Central memory CD8-positive, alpha-beta T cell (primary cell): ENCODE results near the gene WNT7B.

Experiments used
- ATAC-seq: fragments of 150-1000 bp; cut with Tn5 transposase; replicated peaks from 2 replicates; pipeline ENCODE4 v1.10.0; 2022; ENCODE audit warnings: mild to moderate bottlenecking, moderate FRiP score, moderate number of reproducible peaks; ENCODE audit not compliant: poor library complexity, severe bottlenecking; ENCODE audit errors: extremely low read depth
- DNase-seq, 2 donors: peaks; one replicate each; pipeline ENCODE4 v3.0.0; 2021; ENCODE audit warnings: low spot score in 2 of 2
- H3K27ac Mint-ChIP-seq: one replicate; pipeline ENCODE4 v1.8.0; 2022; ENCODE audit warnings: low read depth, mild to moderate bottlenecking, moderate library complexity, mixed read lengths
- H3K27me3 Mint-ChIP-seq: one replicate; pipeline ENCODE4 v1.8.0; 2022; ENCODE audit warnings: mixed read lengths
- H3K36me3 Mint-ChIP-seq: one replicate; pipeline ENCODE4 v1.8.0; 2022; ENCODE audit warnings: mild to moderate bottlenecking, moderate library complexity, mixed read lengths; ENCODE audit not compliant: insufficient read depth
- H3K4me1 Mint-ChIP-seq: one replicate; pipeline ENCODE4 v1.8.0; 2022; ENCODE audit warnings: mixed read lengths
- H3K4me3 Mint-ChIP-seq: one replicate; pipeline ENCODE4 v1.8.0; 2022; ENCODE audit warnings: mild to moderate bottlenecking, moderate library complexity, mixed read lengths
- H3K9me3 Mint-ChIP-seq: one replicate; pipeline ENCODE4 v1.8.0; 2022; ENCODE audit warnings: mixed read lengths

Gene WNT7B

DNA sequence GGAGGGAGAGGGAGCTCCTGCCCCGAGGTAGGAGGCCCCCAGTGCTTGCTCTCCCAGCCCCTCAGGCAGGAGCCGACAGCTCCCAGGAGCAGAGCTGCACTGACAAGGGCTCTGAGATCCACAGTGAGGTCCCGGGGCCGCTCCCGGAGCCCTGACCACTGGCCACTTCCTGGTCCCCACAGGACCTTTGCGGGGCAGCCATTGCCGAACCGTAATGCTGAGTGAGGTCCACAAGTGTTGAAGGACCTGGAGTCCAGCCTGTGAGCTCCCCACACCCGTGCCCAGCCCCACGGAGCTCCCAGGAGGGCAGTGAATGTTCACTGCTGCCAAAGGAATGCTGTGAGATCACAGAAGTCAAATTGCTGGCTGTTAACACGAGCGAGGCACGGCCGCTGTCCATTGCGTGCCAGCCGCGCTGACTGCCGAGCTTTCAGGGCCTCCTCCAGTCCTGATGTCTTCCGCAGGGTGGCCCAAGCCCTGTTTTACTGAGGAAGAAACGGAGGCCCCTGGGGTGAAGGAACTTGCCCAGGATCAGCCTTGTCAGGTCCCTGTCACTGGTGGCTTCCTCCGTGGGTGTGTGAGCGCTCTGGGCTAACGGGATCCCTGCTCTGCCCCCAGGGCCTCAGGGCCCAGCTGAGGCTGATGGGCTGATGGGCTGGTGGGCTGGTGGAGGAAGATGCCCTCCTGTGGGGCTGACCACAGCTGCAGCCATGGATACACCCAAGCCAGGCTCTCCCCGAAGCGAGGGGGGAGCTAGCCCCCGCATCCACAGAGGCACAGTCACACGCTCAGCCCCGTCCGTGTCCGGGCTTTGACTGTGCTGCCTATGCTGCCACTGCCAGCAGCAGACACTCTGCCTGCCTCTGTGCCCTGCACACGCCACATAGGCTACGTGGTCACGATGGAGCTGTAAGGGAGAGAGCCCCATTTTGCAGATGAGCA is 70.8 kb downstream of the WNT7B start:
- no peak for ATAC-seq
- Mint-ChIP-seq H3K27ac (no peak overlapping the region), H3K9me3 (no peaks in the 10 kb centered on the region), H3K27me3 (peaks cover 29% of the 10 kb centered on the region), H3K4me1 (no peaks in the 10 kb centered on the region), H3K36me3 (no peaks in the 10 kb centered on the region), H3K4me3 (no peak overlapping the region)
- no peak for DNase-seq

DNA sequence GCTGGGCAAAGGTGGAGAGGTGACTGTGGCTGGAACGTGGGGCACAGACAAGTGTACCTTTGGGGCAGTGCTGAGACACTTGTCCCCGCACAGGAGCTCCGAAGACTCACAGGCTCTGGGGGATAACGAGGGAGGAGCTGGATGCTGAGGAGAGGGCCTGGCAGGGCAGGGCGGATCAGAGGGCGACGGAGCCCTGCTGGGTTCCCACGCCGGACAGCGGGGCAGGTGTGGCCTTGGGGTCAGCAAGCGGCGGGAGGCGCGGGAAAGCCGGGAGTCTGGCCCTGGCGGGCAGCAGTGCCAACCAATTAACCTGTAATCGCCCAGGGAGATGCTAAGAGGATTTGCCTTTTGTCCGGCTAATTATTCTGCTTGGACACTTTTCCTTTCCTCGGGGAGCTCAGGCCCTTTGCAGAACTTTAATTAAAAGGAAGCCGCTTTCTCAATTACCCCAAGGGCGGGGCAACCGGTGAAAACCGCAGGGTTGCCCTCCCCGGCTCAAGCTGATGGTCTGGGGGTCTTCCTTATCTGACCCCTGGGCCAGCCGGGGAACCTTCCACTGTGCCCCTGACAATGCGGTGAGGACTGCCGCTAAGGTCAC is 71.5 kb downstream of the WNT7B start:
- DNase-seq, result no peak
- ATAC-seq, result no peak
- no peaks in the 10 kb centered on the region for H3K36me3 Mint-ChIP-seq
- H3K27me3 Mint-ChIP-seq, result peaks cover 29% of the 10 kb centered on the region
- H3K4me1 Mint-ChIP-seq, result no peaks in the 10 kb centered on the region
- H3K27ac Mint-ChIP-seq, result no peak overlapping the region
- H3K4me3 Mint-ChIP-seq, result no peak overlapping the region
- no peaks in the 10 kb centered on the region for H3K9me3 Mint-ChIP-seq

DNA sequence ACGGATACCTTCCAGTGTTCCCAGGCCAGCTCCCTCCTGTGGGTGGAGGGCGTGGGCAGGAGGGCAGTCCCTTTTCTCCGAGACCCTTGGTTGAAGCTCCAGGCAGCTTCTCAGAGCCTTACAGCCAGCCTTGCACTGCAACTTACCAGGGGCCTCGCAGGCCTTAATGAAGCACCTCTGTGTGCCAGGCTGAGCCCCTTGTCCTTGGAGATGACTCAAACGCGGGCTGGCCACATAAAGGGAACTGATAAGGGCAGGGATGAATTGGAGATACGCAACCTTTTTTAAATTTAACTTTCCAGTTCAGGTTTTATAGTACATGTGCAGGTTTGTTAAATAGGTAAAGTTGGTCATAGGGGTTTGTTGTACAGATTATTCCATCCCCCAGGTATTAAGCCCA is 72.7 kb downstream of the WNT7B start:
- peaks cover 40% of the 10 kb centered on the region for H3K27me3 Mint-ChIP-seq
- DNase-seq, result no peak
- no peaks in the 10 kb centered on the region for H3K4me1 Mint-ChIP-seq
- no peak overlapping the region for H3K4me3 Mint-ChIP-seq
- no peak for ATAC-seq
- no peak overlapping the region for H3K27ac Mint-ChIP-seq
- H3K36me3 Mint-ChIP-seq, result no peaks in the 10 kb centered on the region
- H3K9me3 Mint-ChIP-seq, result no peaks in the 10 kb centered on the region

DNA sequence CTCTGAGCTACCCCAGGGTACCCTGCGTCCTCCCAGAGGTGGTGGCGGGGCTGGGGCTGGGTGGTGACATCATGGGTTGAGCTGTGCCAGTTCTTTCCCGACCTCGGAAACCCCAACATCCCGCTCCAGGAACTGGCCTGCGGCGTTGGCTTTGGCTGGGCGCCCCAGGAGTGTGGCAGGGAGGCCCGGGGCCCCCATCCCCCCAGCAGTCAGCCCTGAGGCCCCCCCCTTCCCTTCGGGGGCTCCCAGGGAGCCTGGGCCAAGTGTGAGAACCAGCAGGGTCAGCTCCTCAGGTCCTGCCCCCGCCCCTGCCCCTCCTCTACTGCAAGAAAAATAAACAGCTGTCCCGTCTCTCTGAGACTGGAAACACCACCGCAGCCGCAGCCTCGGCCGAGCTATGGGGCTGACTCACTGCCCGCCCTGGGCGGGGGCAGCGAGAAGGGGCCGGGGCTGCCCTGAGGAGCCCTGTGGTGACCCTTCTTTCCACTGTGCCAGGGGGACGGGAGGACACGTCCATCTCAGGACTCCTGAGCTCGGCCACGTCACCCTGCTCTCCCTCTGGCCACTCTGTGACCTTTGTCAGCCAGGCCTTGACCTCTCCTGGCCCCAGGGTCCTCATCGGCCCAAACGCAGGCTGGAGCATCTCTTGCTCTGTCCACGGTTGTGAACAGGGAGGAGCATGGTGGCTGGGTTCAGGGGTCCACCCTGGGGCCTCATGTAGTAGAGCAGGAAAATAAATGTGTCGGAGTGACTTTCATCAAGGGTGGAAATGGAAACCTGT is 73.4 kb downstream of the WNT7B start:
- ATAC-seq (no peak), DNase-seq (no peak)
- no peaks in the 10 kb centered on the region for H3K36me3 Mint-ChIP-seq
- H3K4me1 Mint-ChIP-seq, result no peaks in the 10 kb centered on the region
- H3K27ac Mint-ChIP-seq, result no peak overlapping the region
- no peaks in the 10 kb centered on the region for H3K9me3 Mint-ChIP-seq
- no peak overlapping the region for H3K4me3 Mint-ChIP-seq
- peaks cover 41% of the 10 kb centered on the region for H3K27me3 Mint-ChIP-seq

DNA sequence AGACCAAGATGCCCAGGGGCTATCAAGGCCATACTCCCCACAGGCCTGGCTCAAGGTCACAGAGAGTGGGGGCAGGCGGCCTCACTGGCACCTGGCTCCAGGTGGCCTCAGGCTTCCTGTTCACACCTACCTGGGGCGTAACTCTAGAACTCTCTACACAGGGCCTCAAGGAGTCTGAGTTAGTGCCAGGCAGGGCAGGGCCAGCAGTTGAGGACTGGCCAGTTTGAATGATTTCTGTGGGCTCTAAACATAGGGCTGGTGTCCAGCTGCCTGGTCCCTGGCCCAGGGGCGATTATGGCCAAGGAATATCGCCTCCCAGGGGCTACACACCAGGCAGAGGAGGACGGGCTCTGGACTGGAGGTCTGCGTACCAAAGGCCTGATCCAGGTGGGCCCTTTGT is 79.2 kb downstream of the WNT7B start:
- Mint-ChIP-seq H3K4me1 (no peaks in the 10 kb centered on the region), H3K27ac (no peak overlapping the region), H3K9me3 (no peaks in the 10 kb centered on the region), H3K4me3 (no peak overlapping the region), H3K27me3 (peaks cover 29% of the 10 kb centered on the region), H3K36me3 (no peaks in the 10 kb centered on the region)
- DNase-seq (no peak), ATAC-seq (no peak)

DNA sequence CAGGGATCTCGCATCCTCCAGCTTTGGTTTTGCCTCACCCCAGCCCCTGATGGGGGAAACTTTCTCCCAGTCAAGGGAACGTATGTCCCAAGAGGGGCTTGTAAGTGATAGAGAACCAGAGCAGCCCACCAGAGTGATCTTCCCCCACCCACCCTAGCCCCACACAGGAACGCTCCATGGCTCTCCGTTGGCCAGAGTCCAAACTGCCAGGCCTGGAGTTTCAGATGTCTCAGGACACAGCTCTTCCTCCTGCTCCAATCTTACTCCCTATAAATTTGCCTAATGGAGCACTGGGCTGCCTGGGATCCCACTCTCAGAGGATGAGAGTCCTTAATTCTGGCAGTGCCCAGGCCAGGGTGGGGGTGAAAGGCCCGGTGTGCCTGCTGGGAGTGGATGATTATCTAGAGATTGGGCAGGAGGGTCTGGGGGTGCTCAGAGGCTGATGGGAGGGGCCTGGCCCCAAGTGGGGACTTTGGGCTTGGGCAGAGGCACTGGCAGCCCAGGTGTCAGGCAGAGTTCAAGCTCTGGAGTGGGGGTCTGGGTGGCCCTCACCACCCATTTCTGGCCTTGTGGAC is 79.9 kb downstream of the WNT7B start:
- Mint-ChIP-seq H3K4me1 (no peaks in the 10 kb centered on the region), H3K27ac (no peak overlapping the region), H3K27me3 (peaks cover 23% of the 10 kb centered on the region), H3K36me3 (no peaks in the 10 kb centered on the region), H3K4me3 (no peak overlapping the region), H3K9me3 (no peaks in the 10 kb centered on the region)
- DNase-seq, result no peak
- no peak for ATAC-seq

DNA sequence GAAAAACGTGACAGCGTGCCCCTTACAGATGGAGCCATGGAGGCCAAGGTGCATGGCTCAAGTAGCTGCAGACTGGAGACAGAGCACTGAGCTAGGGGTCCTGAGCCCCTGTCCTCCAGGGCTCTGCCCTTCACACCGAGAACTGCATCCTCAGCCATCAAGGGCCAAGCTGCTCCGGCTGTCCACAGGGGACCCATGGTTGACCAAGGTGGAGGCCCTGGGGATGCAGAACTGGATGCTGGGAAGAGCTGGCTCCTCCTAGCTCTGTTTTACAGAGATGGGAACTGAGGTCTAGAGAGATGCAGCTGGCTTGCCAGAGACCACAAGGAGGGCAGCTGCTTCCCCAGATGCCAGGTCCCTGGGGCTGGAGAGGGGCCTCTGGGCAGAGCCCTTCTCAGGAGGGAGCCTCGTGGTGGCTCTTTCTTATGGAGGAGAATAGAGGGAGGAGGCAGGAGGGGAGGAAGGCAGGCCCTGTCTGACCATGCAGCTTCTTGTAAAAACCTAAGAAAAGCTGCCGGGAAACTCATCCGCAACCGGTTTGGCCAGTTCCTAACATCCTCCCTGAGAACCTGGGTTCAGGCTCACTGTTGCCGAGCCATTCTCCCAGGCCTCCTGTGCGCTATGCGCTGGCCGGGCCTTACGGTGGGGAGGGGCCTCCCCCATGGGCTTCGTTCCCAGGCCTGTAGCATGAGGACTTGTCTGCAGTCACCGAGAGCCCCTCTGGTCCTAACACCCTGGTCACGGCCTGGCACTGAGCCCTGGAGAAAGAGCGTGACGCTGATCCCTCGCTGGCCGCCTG is 80.6 kb downstream of the WNT7B start:
- DNase-seq, result no peak
- H3K36me3 Mint-ChIP-seq, result no peaks in the 10 kb centered on the region
- H3K9me3 Mint-ChIP-seq, result no peaks in the 10 kb centered on the region
- ATAC-seq, result no peak
- no peak overlapping the region for H3K4me3 Mint-ChIP-seq
- no peak overlapping the region for H3K27ac Mint-ChIP-seq
- peaks cover 23% of the 10 kb centered on the region for H3K27me3 Mint-ChIP-seq
- no peaks in the 10 kb centered on the region for H3K4me1 Mint-ChIP-seq

DNA sequence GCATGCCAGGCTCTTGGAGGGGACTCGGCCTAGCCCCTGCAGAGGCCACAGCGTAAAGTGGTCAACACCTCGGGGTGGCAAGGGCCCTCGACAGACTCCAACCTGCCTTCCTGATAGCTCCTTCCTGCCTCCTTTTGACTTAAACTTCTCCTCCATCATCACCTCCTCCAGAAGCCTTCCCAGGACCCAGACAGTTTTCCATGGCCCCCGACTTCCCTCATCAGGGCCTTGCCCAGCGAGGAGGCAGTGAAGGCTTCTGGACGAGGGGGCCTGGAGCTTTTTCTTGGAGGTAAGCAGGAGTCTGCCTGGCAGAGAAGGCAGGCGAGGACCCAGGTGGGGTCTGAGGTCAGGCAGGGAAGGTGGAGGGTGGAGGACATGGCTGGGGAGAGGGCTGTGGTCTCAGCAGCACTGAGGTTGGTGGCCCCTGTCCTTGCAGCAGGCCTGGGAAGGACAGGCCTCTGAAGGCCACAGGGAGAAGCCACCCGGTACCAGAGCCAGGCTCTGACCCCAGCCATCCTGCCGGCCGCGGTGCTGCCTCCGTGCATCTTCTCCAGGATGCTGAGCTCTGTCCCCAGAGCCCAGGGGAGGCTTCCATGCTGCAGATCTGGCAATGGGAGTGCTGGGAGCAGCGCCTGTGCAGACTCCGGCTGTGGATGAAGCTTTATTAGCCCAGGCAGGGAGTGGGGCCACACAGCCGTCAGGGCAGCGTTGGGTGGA is 81.4 kb downstream of the WNT7B start:
- ATAC-seq (no peak), DNase-seq (no peak)
- H3K27ac Mint-ChIP-seq, result no peak overlapping the region
- H3K36me3 Mint-ChIP-seq, result no peaks in the 10 kb centered on the region
- H3K27me3 Mint-ChIP-seq, result peaks cover 23% of the 10 kb centered on the region
- H3K4me1 Mint-ChIP-seq, result no peaks in the 10 kb centered on the region
- H3K9me3 Mint-ChIP-seq, result no peaks in the 10 kb centered on the region
- no peak overlapping the region for H3K4me3 Mint-ChIP-seq

DNA sequence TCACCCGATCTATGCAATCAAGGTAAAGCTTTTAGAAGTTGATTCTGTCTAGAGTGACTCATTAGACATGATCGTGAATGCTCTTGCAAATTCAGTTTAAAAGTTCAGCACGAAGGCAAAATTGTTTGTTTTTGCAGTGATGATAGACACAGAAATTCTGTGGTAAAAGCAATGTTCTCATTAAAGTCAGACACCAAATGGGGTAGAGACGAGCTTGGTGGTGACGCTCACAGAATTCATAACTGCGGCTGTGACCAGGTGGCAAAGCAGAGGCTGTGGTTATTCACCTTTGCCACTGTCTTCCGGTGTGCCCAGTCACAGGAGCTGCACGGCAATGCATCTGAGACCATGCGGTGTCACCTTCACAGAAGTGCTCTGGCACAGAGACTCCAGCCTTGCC is 83.4 kb downstream of the WNT7B start:
- H3K36me3 Mint-ChIP-seq, result peaks cover 2% of the 10 kb centered on the region
- ATAC-seq, result no peak
- no peaks in the 10 kb centered on the region for H3K9me3 Mint-ChIP-seq
- H3K4me1 Mint-ChIP-seq, result no peaks in the 10 kb centered on the region
- no peak overlapping the region for H3K27ac Mint-ChIP-seq
- DNase-seq, result no peak
- no peak overlapping the region for H3K4me3 Mint-ChIP-seq
- peaks cover 11% of the 10 kb centered on the region for H3K27me3 Mint-ChIP-seq

DNA sequence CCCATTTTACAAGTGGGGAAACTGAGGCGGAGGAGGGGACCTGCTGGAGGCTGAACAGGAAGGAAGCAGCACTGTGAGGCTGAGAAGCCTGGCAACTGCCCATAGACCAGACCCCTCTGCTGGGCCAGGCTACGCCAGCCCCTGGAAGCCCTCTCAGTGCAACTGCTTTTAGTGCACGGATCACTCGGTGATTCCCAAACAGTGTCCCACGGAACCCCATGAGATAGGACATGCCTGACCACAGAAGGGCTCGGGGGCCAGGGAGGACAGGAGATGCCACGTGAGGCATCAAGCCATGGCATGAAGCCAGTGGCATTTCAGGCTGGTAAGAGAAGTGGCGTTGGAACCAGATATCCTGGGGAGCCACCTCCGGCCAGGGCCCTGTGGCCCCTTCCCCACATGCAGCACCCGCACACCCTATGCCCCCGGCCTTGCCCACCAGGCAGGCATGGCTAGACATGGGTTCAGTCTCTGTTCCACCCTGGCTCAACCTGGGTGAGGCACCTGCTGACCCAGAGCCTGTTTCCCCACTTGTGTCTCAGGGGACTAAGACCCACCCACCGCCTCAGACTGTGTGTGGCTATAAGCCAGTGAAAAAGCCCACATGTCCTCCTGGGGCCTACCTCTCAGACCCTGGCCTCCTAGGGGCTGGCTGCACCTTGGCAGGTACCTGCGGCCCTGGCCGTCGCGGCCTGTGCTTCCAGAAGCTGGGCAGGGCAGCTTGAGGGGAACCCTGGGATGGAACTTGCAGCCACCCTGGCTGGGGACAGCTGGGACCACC is 84.1 kb downstream of the WNT7B start:
- H3K27me3 Mint-ChIP-seq, result peaks cover 10% of the 10 kb centered on the region
- DNase-seq, result no peak
- H3K4me1 Mint-ChIP-seq, result no peaks in the 10 kb centered on the region
- peaks cover 2% of the 10 kb centered on the region for H3K36me3 Mint-ChIP-seq
- no peaks in the 10 kb centered on the region for H3K9me3 Mint-ChIP-seq
- H3K27ac Mint-ChIP-seq, result no peak overlapping the region
- ATAC-seq, result no peak
- H3K4me3 Mint-ChIP-seq, result no peak overlapping the region

DNA sequence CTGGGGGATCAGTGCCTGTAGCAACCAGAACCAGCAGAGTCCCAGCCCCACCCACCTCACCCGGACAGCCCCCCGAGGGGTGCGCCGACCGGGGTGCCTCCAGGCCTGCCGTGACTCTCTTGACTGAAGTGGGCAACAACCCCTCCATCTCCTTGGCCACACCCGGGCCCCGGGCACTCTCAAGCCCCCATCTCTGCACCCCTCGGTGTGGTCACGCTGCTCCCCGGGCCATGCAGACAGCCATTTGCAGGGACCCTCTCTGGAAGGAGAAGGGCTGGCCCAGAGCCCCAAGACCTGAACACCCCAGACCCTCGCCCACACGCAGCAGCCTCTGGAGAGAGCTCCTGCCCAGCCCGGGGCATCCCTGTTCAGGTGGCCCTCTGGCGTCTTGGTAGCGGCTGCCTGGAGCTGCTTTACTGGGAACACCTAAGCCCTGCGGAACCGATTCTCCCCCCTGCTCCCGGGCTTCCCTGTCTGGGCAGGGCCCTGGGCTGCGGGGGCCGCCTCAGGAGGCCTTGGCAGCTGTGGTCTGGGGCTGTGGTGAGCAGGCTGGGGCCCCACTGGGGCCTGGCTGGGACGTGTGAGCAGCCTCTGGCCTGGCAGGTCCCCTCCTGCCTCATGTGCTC is 84.9 kb downstream of the WNT7B start:
- Mint-ChIP-seq H3K36me3 (peaks cover 2% of the 10 kb centered on the region), H3K4me3 (no peak overlapping the region), H3K9me3 (no peaks in the 10 kb centered on the region), H3K4me1 (no peaks in the 10 kb centered on the region), H3K27me3 (peaks cover 3% of the 10 kb centered on the region), H3K27ac (no peak overlapping the region)
- no peak for ATAC-seq
- no peak for DNase-seq
